Kidney glomerular epithelial cell (primary cell): Measurements from ENCODE around the gene DCAF8.

Source experiments
- DNase-seq: peaks from one replicate; lab custom pipeline; 2025; lab: John Stamatoyannopoulos, UW

The DCAF8 gene

DNA sequence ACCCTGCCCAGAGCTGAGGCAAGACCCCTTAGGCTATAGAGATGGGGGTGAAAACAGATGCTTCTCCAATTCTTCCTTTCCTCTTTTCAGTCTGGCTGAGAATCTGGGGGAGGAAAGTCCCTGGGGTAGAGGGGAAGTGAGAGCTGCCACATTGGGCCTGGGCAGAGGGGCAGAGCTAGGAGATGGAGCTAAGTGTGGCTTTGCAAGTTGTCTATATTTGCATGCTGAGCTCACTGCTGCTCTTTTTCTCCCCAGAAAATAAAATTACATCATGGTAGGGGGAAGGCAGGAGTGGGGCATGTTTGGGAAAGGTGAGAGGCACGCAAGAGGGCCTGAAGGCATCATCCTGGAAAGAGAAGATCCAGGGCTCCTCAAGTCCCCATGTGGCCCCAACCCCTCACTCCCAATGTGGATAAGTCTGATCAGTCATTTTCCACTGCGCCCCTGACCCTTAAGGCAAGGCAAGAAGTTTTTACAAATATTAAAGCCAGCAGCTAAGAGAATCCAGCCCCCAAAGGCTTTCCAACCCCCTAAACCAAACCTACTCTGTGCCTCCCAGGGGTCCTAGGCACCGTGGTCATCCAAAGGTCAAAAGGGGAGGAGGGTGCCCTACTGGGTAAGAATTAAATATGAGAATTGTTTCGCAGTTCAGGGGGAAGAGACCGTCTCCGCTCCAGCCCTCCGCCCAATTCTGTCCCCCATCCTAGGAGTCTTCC, 57.7 kb downstream of the DCAF8 start:
- no peak for DNase-seq

GRCh38 chr1:160200786-160201185, 61.6 kb downstream of the DCAF8 start:
- DNase-seq: no peak

DNA sequence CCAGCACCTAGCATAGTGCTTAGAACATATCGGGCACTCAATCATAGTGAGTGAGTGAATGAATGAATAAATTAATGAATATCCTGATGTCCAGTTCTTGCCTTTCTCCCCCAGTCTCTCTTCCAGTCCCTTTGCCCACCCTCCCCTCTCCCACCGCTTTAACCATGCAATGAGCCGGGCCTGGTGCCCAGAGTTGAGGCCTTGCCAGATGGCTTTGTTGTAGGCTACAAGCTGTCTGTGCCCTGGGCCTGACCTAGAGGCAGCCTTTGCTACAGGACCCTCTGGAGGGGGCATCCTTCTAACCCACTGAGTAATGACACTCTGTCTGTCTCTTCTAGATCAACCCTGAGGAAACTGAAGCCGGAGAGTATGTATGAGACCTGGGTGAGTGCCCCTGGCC, 65.1 kb downstream of the DCAF8 start:
- no peak for DNase-seq

DNA sequence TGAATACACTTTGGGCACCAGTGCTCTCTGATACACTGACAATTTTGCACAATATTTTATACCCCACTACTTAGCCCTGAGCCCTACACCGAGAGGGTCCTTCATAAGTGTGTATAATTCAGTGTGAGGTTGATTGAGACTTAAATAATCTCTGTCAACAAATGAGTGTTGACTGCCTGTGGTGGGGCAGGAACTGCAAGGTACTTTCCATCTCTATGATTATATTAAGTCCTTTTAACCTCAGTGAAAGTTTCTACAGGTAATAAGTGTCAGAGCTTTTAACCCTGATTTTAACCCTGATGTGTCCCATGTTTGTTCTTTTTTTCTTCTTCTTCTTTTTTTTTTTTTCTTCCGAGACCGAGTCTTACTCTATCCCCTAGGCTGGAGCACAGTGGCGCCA, 66.2 kb downstream of the DCAF8 start:
- DNase-seq: no peak

DNA sequence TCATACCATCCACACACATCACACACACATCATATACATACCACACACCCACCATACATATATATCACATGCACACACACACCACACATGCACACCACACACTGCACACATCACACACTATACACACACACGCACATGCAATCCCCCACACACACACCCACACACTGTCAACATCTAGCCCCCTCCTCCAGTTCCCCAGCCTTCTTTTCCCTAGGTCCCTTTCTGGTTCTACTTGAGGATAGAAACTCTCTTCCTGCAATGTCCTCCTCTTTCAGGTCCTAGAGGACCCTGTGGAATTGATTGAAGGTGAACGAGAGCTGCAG, 67.7 kb downstream of the DCAF8 start:
- no peak for DNase-seq

- DNase-seq: no peak
Measured at GRCh38 chr1:160193832-160194736, 68.3 kb downstream of the DCAF8 start.

GRCh38 chr1:160193091-160193819, 69.1 kb downstream of the DCAF8 start:
- peak; percentile 91 for DNase-seq

- DNase-seq: no peak
Measured at GRCh38 chr1:160192234-160192633, 70.1 kb downstream of the DCAF8 start.

DNA sequence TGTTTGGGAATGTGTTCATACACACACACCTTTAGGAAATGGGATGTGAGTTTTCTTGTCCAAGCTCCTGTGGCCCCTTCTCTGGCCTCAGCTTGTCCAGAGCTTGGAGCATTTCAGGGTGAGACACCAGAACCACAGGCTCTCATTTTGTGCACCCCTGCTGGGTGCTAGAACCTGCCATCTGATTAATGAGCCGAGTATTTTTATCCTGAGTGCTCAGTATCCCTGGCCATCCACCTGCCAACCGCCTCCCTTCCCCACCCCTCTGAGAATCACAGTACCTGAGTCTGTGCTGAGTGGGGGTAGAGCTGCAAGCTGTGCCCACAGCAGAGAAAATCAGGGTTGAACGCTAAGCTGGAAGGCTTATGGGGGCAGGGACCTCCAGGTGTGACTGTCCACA, 70.6 kb downstream of the DCAF8 start:
- no peak for DNase-seq

GRCh38 chr1:160189649-160190625, 72.4 kb downstream of the DCAF8 start, which contains the start of gene CASQ1:
Gene CASQ1, plus strand, starts transcription at chr1:160190575. Its CDS starts 177 bp downstream, at chr1:160190752.
- DNase-seq: no peak

DNA sequence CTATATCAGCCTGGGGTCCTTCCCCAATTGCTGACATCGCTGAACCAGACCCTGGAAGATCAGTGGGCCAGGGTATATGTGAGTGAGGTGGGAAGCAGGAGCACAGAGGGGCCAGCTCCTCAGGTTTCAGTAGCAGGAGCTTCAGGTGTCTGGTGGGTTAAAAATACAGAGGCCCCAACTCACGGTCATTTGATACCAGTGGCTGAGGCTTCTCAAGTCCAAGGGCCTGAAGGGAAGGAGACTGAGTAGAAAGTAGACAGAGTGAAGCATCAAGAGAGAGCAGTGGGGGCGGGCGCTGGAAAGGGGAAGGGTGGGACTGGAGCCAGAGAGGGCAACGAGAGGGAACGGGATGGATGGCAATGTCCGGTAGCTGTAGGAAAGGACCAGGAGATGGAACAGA, 74.0 kb downstream of the DCAF8 start:
- no peak for DNase-seq

DNA sequence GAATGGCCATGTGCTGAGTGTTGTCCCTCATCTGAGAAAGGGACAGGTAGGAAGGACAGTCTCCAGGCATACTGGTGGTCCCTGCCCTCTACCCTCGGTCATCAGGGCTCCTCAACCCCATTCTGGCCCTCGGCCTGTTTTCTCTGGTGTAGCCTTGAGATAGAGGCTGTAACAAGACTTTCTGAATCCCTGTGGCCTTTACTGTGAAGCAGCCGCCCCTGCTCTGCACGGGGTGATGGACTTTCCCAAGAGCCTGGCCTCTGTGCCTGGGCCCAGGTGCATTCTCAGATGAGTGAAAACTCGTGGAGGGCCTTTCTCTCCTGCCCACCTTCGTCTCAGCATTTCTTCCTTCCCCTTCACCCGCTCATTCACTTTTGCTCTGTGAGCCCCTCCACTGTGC, 74.9 kb downstream of the DCAF8 start:
- no peak for DNase-seq

DNA sequence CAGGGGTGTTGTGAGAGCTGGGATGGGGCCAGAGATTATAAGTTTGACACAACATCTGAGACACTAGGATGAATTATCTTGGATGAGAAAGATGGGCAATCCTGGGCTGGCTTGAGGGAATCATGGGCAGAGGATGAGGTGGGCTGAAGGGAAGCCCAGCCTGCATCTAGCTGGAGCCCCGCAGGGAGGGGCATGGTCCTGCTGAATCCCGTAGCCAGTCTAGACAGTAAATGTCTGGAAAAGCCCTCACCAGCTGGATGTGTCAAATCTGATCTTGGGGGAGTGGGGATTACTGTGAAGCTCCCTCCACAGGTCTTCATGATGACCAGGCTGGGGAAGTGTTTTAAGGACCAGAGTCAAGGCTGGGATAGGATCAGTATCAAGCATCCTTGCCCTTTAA, 75.6 kb downstream of the DCAF8 start:
- DNase-seq: no peak

DNA sequence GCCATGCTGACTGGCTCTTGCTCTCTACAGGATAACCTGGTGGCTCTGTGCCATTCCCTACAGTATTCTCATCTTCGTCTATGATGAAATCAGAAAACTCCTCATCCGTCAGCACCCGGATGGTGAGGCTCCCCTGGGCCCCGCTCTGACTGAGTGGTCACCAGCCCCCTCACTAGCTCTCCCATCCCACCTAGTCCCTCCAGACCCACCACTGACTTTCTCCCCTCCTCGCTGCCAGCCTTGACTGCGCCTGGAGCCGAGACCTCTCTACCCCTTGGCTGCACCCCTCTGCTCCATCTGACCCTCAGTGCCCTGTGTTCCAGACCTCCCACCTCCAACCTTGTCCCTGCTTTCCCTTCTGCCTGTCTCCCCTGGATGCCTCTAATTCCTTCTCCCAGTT, 76.1 kb downstream of the DCAF8 start:
- DNase-seq: no peak

DNA sequence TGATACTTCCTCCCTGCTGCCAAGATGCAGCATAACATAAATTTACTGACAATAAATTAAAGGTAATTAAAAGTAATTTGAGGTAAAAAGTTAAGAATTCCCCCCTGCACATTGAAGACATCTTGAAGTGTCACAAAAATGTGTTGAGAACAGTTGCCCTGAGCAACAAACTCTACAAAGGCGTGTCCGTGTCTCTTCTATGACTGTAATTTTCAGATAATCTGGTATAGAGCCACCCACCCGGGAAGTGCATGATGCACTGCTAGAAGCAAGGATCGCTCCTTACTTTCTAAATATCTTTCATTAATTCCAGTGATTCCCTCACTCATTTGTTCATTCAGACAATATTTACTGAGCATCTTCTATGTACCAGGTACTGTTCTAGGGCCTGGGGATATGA, 83.0 kb downstream of the DCAF8 start:
- DNase-seq: no peak

DNA sequence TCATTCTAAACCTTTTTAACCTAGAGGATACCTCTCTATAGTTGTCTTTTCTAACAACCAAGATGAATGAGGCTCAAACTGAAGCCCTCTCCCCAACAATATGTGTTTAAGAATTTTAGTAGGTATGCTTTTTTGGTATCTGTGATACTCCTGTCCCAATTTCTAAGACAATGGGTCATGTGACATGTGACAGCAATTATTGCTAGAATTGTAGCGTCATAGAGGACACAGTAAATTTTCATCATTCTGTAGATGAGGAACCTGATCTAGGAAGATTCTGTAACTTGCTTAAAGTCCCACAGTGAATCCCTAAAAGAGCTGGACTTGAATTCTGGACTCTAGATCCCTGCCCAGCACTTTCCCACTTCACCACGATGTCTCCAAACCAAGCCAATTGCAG, 83.6 kb downstream of the DCAF8 start:
- DNase-seq: no peak

- DNase-seq: no peak
Measured at GRCh38 chr1:160177667-160178066, 84.7 kb downstream of the DCAF8 start.

- DNase-seq: no peak
Measured at GRCh38 chr1:160177231-160177630, 85.1 kb downstream of the DCAF8 start.

DNA sequence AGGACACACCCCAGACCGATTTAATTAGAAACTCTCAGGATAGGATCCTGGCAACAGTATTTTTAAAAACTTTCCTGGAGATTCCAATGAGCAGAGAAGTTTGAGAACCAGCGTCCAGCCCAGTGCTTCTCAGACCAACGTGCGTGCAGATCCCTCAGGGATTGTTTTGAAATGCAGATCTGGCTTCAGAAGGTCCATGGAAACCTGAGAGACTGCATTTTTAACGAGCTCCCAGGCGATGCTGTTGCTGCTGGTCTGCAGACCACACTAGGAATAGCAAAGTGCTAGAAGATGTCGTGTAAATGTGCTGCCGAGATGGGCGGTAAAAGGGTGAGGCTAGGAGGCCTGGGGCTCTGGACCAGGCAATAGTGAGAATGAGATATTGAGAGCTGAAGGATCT, 90.4 kb downstream of the DCAF8 start:
- DNase-seq: no peak

DNA sequence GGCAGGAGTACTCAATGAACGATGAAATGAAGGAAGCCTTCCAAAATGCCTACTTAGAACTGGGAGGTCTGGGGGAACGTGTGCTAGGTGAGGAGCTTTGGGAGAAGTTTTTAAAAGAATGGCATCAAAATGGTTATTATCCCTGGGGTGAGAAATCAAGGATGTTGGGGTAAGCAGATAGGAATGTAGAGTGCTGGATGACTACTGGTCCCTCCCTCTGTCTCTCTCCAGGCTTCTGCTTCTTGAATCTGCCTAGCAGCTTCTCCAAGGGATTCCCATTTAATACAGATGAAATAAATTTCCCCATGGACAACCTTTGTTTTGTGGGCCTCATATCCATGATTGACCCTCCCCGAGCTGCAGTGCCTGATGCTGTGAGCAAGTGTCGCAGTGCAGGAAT, 91.0 kb downstream of the DCAF8 start:
- DNase-seq: peak; percentile 16

DNA sequence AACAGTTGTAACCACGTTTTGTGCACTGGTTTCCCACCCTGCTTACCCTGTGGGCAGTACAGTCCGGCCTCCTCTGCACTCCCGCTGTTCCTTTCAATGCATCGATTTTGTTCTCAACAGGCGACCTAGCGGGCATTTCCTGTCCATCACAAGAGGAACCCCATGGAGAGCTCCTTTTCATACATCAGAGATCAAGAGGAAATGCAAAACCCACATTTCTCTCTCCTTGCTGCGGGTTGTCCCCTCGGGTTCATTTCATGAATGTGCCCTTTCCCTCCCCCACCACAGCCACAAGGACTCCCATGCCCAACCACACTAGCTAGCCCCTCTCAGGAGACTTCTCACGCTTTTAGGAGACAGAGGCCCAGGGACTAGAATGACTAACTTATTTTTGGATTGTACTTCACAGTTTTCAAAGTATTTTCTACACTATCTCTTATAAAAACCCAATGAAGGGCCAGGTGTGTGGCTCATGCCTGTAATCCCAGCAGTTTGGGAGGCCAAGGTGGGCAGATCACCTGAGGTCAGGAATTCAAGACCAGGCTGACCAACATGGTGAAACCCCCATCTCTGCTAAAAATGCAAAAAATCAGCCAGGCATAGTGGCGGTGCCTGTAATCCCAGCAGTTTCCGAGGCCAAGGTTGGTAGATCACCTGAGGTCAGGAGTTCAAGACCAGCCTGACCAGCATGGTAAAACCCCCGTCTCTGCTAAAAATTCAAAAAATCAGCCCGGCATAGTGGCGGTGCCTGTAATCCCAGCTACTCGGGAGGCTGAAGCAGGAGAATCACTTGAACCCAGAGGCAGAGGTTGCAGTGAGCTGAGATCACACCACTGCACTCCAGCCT, 92.6 kb downstream of the DCAF8 start:
- no peak for DNase-seq
